Rectal smooth muscle tissue (tissue), 1 donor: ENCODE measurements around the gene CDK19.
"Not testable (repeated sequence)": the region's sequence is repeated elsewhere in the genome, so short reads cannot be mapped to it uniquely, and the experiment has no call there.

Experiments
- H3K27ac ChIP-seq: one replicate; pipeline ENCODE4 v1.7.0; 2013; ENCODE audit warnings: low read depth, low read length, inconsistent platforms
- H3K27me3 ChIP-seq: one replicate; pipeline ENCODE4 v1.7.0; 2013; ENCODE audit warnings: low read length; ENCODE audit not compliant: control insufficient read depth, insufficient read depth
- H3K36me3 ChIP-seq: one replicate; pipeline ENCODE4 v1.7.0; 2013; ENCODE audit warnings: low read length; ENCODE audit not compliant: control insufficient read depth, insufficient read depth
- H3K4me1 ChIP-seq: one replicate; pipeline ENCODE4 v1.7.0; 2013; ENCODE audit warnings: low read length; ENCODE audit not compliant: control insufficient read depth, insufficient read depth
- H3K4me3 ChIP-seq: one replicate; pipeline ENCODE4 v1.7.0; 2013; ENCODE audit warnings: low read length
- H3K9ac ChIP-seq: one replicate; pipeline ENCODE4 v1.7.0; 2013; ENCODE audit warnings: low read length

CDK19 gene

DNA sequence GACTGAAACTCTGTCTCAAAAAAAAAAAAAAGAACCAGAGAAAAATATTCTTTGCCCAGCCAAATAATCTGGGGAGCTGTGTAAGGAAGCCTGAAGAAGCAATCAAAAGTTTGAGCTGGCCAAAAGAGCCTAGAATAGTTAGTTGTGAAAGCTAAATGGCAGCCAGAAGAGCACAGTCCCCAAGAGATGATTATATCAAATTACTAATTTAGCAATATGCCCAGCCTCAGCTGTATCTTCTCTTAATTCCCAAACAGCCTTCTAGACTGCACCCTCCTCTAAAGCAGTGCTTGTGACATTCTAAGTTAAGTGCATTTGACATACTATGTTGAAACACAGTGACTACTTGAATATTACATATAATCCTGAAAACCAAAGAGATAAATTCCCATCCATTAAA lies 38.9 kb downstream of the CDK19 start:
- Histone ChIP-seq H3K9ac (no peak overlapping the region), H3K27ac (no peak overlapping the region)

GRCh38 chr6:110769923-110770322 lies 45.3 kb downstream of the CDK19 start:
- Histone ChIP-seq H3K36me3 (no peaks in the 10 kb centered on the region), H3K27ac (no peak overlapping the region), H3K9ac (no peak overlapping the region), H3K4me1 (no peaks in the 10 kb centered on the region), H3K4me3 (no peak overlapping the region), H3K27me3 (no peaks in the 10 kb centered on the region)

More for the DNA sequence above, 38.9 kb downstream of the CDK19 start:
- H3K4me1 ChIP-seq, result no peaks in the 10 kb centered on the region
- H3K36me3 ChIP-seq, result no peaks in the 10 kb centered on the region
- no peak overlapping the region for H3K4me3 ChIP-seq
- H3K27me3 ChIP-seq, result no peaks in the 10 kb centered on the region

- H3K36me3 ChIP-seq, result no peaks in the 10 kb centered on the region
Observed at GRCh38 chr6:110768057-110768456, 47.2 kb downstream of the CDK19 start.

GRCh38 chr6:110761371-110761770 lies 53.9 kb downstream of the CDK19 start:
- Histone ChIP-seq H3K9ac (no peak overlapping the region), H3K36me3 (no peaks in the 10 kb centered on the region), H3K27ac (no peak overlapping the region), H3K4me1 (no peaks in the 10 kb centered on the region), H3K27me3 (no peaks in the 10 kb centered on the region), H3K4me3 (no peak overlapping the region)

More at GRCh38 chr6:110768057-110768456, 47.2 kb downstream of the CDK19 start:
- Histone ChIP-seq H3K9ac (no peak overlapping the region), H3K27me3 (no peaks in the 10 kb centered on the region), H3K4me1 (no peaks in the 10 kb centered on the region), H3K4me3 (no peak overlapping the region), H3K27ac (no peak overlapping the region)

DNA sequence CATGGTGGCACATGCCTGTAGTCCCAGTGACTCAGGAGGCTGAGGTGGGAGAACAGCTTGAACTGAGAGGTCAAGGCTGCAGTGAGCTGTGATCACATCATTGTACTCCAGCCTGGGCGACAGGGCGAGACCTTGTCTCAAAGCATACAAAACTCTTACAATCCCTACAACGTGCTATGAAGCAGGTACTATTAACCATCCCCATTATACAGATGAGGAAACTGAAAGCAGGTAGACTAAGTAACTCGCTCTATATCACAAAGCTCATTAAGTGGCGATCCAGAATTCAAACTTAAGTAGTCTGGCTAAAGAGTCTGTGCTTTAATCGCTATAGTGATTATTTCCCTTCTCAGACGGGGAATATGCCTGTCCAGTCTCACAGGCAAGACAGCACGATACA lies 54.7 kb downstream of the CDK19 start:
- H3K27ac ChIP-seq, result no peak overlapping the region
- H3K4me1 ChIP-seq, result no peaks in the 10 kb centered on the region
- no peaks in the 10 kb centered on the region for H3K36me3 ChIP-seq
- H3K4me3 ChIP-seq, result no peak overlapping the region
- no peaks in the 10 kb centered on the region for H3K27me3 ChIP-seq
- H3K9ac ChIP-seq, result no peak overlapping the region

DNA sequence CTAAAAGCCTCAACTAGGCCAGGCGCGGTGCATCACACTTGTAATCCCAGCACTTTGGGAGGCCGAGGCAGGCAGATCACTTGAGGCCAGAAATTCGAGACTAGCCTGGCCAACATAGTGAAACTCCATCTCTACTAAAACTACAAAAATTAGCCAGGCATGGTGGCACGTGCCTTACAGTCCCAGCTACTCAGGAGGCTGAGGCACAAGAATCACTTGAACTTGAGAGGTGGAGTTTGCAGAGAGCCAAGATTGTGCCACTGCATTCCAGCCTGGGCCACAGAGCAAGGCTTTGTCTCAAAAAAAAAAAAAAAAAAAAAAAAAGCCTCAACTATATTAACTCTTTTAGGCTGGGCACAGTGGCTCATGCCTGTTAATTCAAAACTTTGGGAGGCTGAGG lies 55.2 kb downstream of the CDK19 start:
- not testable (repeated sequence) for H3K4me1 ChIP-seq, H3K4me3 ChIP-seq, H3K36me3 ChIP-seq, H3K27me3 ChIP-seq, H3K27ac ChIP-seq, H3K9ac ChIP-seq

DNA sequence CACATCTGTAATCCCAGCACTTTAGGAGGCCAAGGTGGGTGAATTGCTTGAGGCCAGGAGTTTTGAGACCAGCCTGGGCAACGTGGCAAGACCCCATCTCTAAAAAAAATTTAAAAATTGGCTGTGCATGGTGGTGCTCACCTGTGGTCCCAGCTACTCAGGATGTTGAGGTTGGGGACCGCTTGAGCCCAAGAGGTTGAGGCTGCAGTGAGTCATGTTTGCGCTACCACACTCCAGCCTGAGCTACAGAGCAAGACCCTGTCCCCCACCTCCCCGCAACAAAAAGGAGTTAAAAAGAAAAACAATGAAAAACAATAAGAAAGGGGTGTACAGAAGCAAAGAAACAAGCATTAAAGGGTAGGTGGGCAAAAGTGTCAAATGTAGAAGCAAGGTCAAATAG lies 57.3 kb downstream of the CDK19 start:
- H3K4me1 ChIP-seq, result no peaks in the 10 kb centered on the region

DNA sequence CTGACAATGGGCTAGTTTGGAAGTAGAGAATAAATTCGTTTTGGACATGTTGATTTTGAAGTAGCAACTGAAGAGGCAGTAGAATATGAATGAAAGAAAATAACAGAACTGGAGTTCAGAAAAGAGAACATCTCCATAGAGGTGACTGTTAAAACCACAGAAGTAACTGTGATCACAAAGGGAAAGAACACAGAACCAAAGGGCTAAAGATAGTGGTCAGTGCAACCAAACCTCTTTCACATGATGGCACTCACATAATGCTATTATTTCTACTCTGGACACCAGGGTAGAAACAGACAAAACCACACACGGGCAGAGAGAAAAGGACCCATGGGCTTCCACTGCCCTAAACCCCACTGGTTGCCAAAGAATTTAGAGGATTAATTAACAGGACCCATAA lies 58.5 kb downstream of the CDK19 start:
- Histone ChIP-seq H3K36me3 (no peaks in the 10 kb centered on the region), H3K9ac (no peak overlapping the region), H3K4me3 (no peak overlapping the region), H3K27me3 (no peaks in the 10 kb centered on the region), H3K27ac (no peak overlapping the region), H3K4me1 (no peaks in the 10 kb centered on the region)

More for the DNA sequence above, 57.3 kb downstream of the CDK19 start:
- Histone ChIP-seq H3K36me3 (no peaks in the 10 kb centered on the region), H3K4me3 (no peak overlapping the region), H3K9ac (no peak overlapping the region), H3K27ac (no peak overlapping the region), H3K27me3 (no peaks in the 10 kb centered on the region)

DNA sequence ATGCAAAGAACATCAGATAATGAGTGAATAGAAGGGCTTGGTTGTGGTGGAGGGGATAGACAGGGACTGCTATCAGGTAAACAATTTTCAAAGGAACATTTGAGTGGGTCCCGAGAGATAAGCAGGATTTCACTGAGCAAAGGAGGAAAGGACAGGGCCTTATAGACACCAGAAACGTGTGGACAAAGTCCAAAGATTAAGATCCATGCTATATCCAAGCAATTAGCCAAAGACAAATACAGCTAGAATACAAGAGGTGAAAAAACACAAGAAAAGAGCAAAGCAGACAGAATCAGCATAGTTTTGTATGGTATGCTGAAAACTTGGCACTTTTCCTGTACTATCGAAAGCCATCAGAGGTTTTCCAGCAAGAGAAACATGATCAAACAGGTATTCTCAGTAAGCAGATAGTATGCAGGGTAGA lies 59.8 kb downstream of the CDK19 start:
- H3K36me3 ChIP-seq, result no peaks in the 10 kb centered on the region
- H3K9ac ChIP-seq, result no peak overlapping the region
- no peaks in the 10 kb centered on the region for H3K27me3 ChIP-seq
- H3K27ac ChIP-seq, result no peak overlapping the region
- no peaks in the 10 kb centered on the region for H3K4me1 ChIP-seq
- no peak overlapping the region for H3K4me3 ChIP-seq

GRCh38 chr6:110753936-110754668 lies 61.2 kb downstream of the CDK19 start:
- H3K27ac ChIP-seq, result not testable (repeated sequence)

GRCh38 chr6:110748453-110748852 lies 66.8 kb downstream of the CDK19 start:
- no peaks in the 10 kb centered on the region for H3K4me1 ChIP-seq
- peaks cover 2% of the 10 kb centered on the region for H3K36me3 ChIP-seq
- no peak overlapping the region for H3K9ac ChIP-seq
- no peak overlapping the region for H3K27ac ChIP-seq
- no peaks in the 10 kb centered on the region for H3K27me3 ChIP-seq
- H3K4me3 ChIP-seq, result no peak overlapping the region

More at GRCh38 chr6:110753936-110754668, 61.2 kb downstream of the CDK19 start:
- H3K9ac ChIP-seq, H3K36me3 ChIP-seq, H3K4me3 ChIP-seq, H3K27me3 ChIP-seq, H3K4me1 ChIP-seq: not testable (repeated sequence)

- H3K27ac ChIP-seq, result no peak overlapping the region
- no peaks in the 10 kb centered on the region for H3K4me1 ChIP-seq
Observed at GRCh38 chr6:110746680-110747079, 68.6 kb downstream of the CDK19 start.

DNA sequence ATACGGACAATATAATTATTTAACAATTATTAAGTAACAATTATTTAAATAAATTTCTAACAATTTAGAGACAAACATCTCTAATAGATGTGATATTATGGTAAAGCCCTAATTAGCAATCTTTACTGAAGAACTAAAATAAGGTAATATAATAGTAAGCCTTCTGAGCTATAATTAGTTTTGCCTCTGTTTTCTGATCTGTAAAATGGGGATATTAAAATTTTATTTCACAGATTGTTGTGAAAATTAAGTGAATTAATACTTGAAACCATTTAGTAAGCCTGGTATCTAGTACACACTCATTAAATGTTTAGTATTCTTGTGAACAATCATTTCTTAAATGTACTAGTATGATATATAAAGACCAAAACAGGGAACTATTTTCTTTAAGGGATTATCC lies 70.3 kb downstream of the CDK19 start:
- H3K36me3 ChIP-seq, result peaks cover 2% of the 10 kb centered on the region
- H3K27ac ChIP-seq, result no peak overlapping the region
- no peaks in the 10 kb centered on the region for H3K4me1 ChIP-seq
- H3K4me3 ChIP-seq, result no peak overlapping the region
- H3K9ac ChIP-seq, result no peak overlapping the region
- H3K27me3 ChIP-seq, result no peaks in the 10 kb centered on the region

More at GRCh38 chr6:110746680-110747079, 68.6 kb downstream of the CDK19 start:
- Histone ChIP-seq H3K36me3 (peaks cover 2% of the 10 kb centered on the region), H3K9ac (no peak overlapping the region), H3K4me3 (no peak overlapping the region), H3K27me3 (no peaks in the 10 kb centered on the region)
